HG03103 (cell line): Measurements from ENCODE around the gene LACTB.
"Not testable (repeated sequence)": the region's sequence is repeated elsewhere in the genome, so short reads cannot be mapped to it uniquely, and the experiment has no call there.

Experiments used
- ATAC-seq: cut with Tn5 transposase; IDR thresholded peaks from one replicate; pipeline ENCODE4 v1.9.1; 2021; ENCODE audit warnings: low read depth; ENCODE audit not compliant: unreplicated experiment

LACTB gene

GRCh38 chr15:63089260-63090043 lies 32.2 kb upstream of the LACTB start:
- no peak for ATAC-seq

DNA sequence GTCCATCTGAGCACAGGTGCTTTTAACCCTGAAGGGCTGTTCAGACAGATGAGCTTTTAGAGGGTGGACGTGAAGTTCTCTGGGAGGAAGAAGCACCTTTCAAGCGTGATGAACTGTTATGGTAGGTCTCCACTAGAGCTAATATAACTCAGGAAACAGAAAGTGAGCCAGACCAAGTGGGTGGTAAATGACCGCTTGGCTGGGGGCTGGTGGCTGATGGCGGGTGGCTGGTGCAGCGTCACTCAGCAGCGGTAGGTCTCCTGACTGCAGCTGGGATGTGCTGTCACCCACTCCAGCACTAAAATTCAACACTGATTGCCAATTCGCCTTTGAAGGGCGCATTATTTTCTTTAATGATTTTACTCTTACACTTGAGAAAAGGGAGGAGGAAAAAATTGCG lies 31.2 kb upstream of the LACTB start:
- no peak for ATAC-seq

- no peak for ATAC-seq
Measured at GRCh38 chr15:63090887-63091286, 30.8 kb upstream of the LACTB start.

DNA sequence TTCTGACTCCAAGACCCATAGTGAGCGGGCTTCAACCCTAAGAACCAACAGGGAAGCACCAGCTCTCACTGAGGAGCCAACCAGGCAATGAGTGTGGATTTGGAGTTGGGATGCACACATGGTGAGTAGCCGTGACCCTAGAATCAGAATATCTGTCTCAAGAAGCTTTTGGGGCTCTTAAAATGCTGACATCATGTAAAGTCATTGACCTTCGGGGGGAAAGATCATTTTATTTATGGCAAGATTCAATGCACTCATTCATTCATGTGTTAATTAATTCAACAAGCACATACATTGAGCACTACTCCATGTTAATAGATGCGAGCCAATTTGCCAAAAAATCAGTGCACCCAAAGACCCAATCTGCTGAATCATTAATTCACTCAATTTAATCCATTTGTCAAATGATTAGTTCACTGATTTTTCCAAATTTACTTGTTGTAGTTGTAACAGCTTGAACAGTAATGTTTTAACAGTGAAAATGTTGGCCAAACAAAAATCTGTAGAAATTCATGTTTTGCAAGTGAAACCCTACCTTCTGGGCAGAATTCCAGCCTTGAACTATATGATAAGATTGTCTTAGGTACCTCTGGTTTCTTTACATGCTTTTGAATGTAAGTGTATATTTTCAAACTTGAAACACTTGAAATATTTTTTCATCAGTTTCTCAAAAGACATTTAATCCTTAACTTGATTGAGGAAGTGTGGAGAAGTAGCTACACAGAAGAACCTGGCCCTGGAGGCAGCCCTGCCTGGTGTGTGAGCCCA lies 29.8 kb upstream of the LACTB start:
- ATAC-seq: no peak

DNA sequence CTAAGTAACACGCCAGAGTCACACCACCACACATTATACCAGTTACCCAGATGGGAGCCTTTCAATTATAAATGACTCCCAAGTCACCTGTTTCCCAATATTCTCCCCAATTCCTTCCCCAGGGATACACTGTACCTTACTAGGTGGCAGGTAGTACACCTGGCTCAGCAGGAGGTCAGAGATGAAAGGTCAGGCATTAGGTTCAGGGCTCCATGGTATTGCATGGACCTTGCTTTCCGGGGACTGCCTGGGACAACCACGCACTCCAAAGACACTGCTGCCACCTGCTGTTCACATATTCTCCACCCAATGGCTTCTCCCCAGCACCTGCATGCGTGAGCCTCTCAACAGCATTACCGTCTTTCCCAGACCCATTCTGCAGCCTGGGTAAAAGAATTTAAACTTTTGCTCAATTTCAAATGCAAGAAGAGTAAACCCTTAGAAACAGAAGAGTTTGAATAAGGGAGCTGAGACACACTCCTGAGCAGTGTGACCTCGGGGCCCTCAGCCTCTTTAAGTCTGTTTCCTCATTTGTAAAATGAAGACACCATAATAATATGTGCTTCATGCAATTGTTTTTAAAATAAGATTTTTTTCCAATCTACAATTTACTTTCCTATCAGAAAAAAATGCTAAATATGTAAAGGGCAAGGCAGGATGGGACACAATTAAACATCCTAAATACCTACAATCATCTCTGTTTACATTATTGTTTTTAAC lies 28.0 kb upstream of the LACTB start:
- ATAC-seq: no peak

GRCh38 chr15:63094495-63094931 lies 27.1 kb upstream of the LACTB start:
- ATAC-seq: no peak

GRCh38 chr15:63096178-63096577 lies 25.5 kb upstream of the LACTB start:
- ATAC-seq: no peak

GRCh38 chr15:63098901-63099300 lies 22.8 kb upstream of the LACTB start:
- ATAC-seq: not testable (repeated sequence)

DNA sequence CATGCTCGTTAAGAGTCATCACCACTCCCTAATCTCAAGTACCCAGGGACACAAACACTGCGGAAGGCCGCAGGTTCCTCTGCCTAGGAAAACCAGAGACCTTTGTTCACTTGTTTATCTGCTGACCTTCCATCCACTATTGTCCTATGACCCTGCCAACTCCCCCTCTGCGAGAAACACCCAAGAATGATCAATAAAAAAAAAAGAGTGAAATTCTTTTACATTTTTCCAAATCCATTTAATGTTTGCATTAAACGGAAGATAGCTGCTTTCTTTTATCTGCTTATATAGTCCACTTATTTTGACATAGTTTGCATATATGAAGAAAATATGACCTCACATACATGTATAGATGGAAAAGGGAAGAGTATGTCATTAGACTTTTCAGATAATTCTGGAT lies 22.1 kb upstream of the LACTB start:
- not testable (repeated sequence) for ATAC-seq

GRCh38 chr15:63103416-63103815 lies 18.2 kb upstream of the LACTB start:
- ATAC-seq: no peak

DNA sequence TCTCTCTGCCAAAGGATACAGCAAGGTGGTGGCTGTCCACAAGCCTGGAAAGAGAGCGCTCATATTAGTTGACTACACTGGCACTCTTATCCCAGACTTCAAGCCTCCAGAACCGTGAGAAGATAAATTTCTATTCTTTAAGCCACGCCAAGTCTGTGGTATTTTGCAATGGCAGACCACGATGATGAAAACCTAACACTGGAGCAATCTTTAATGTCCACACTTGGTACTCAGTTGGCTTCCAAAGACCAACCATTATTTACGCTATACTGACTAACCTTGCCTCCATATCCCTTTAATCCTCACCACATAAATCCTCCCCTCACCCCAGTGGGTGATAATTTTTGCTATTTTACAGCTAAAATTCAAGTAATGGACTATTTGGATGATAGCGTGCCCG lies 16.9 kb upstream of the LACTB start:
- no peak for ATAC-seq

- not testable (repeated sequence) for ATAC-seq
Measured at GRCh38 chr15:63105354-63105753, 16.3 kb upstream of the LACTB start.

GRCh38 chr15:63107895-63108546 lies 13.6 kb upstream of the LACTB start:
- ATAC-seq: no peak

DNA sequence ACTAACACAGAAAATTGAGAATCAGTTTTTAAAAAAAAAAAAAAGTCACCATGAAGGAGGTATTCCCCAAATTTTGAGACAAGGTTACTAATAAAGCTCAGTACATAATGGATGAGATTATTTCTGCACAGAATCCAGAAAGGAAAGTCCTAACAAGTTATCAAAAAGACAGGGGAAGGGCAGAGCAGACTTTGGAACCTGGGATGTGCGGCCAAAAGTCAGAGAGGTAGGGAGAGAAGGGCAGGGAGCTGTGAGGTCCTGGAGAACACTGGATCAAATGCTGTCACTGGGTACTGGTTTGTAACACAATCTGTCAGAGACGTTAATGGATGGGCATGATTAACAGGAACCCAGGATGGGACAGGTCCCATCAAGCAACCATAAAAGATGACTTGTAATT lies 12.2 kb upstream of the LACTB start:
- no peak for ATAC-seq

GRCh38 chr15:63109920-63110319 lies 11.7 kb upstream of the LACTB start:
- ATAC-seq: no peak

- no peak for ATAC-seq
Measured at GRCh38 chr15:63110428-63111026, 11.1 kb upstream of the LACTB start.

DNA sequence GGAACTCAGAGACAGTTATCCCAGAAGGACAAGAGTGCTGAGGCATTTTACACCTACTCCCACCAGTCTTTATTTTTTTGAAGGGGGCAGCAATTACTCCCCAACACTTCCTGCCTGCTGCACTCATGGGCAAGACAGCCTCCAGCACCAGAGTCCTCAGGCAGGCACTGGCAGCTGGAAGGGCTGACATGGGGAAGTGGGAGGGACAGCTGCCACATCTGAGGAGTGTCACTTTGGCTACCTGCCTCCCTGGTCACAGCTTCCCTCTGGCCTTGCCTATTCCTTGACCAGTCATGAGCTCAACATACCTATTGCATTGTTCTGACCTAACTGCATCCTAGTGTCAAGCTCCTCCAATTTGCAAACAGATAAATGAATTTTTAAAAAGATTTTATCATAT lies 10.2 kb upstream of the LACTB start:
- no peak for ATAC-seq

GRCh38 chr15:63112871-63113270 lies 8.8 kb upstream of the LACTB start:
- ATAC-seq: no peak

DNA sequence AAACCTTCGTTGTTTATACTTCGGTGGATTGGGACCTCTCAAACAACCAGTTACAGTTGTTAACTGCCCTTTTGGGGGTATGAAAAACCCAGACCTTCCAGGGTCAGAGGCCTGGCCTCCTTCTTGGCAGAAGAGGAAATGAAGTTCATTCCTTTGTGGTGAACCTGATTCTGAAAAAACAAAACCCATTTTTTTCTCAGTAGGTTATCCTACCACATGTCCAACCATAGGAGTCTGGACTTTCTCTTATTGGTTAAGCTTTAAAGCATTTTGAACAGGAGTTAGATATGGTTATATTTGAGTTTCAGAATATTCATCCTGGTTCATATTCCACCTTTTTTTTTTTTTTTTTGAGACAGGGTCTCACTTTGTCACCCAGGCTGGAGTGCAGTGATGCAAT lies 7.2 kb upstream of the LACTB start:
- ATAC-seq: no peak

DNA sequence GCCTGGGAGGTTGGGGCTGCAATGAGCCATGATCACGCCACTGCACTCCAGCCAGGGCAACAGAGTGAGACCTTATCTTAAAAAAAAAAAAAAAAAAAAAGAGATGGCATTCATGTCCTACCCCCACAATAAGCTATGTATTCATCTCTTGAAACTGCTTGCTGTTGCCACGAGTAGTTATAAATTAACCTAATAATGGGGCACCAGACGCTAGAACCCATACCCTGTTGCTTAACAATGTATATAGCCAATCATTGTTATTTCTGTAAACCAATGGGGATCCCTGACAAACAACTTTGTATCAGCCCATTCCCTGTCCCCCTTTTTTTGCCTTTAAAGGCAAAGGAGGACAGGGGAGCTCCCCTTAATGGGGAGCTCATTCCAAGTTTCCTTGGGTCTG lies 2.8 kb upstream of the LACTB start:
- ATAC-seq: no peak
